ENCODE data around the gene SLC26A1.

- TF ChIP-seq CTCF (conservative IDR thresholded peaks at IDR 0.05) (no peak), EZH2 (IDR thresholded peaks at IDR 0.05; ENCODE audit: low read depth) (no peak)
Observed at GRCh38 chr4:965766-966134, 27.5 kb downstream of the SLC26A1 start.
